Astrocyte of the hippocampus (primary cell): ENCODE measurements around the gene MRPS18B.
A peak's percentile ranks its signal among the peaks of the same experiment; 100 is the strongest.

Experiments used
- DNase-seq: peaks from one replicate; pipeline ENCODE4 v3.0.0; 2011; ENCODE audit warnings: low read depth, low spot score

The MRPS18B gene

GRCh38 chr6:30617565-30618269 lies at the start of gene MRPS18B:
MRPS18B (plus strand) TSS chr6:30617840; CDS start chr6:30617866, 26 bp downstream.
- DNase-seq, result peak; percentile 99

DNA sequence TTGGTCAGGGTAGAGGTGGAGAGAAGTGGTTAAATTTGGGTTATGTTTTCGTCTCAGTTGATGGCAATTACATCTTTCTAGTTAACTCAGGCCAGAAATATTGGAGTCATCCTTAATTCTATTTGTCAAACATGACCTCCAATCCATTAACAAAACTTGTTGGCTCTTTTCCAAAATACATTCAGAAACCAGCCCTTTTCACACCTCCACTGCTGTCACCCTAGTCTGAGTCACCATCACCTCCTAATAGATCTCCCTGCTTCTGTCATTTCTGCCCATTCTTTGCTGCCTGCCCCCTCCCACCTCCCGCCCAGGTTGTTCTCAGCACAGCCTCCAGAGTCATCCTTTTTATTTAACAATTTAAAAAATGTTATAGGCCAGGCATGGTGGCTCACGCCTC lies 49.4 kb upstream of the MRPS18B start:
- no peak for DNase-seq

DNA sequence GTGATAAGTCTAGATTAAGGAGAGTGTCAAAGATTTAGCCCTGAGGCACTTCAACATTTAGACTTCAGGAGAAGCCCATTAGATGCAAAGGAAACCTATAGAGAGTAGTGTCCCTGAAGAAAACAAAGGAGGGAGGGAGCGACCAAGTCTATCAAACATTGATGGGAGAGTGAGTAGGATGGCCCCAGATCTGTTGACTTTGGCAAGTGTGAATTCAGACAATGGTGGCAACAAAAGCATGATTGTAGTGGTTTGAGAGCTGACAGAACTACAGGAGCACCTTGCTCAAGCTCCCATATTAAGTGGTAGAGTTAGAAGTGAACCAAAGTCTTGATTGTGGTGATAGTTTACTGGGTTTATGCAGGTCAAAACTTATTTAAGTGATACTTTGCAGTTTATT lies 47.4 kb upstream of the MRPS18B start:
- no peak for DNase-seq

DNA sequence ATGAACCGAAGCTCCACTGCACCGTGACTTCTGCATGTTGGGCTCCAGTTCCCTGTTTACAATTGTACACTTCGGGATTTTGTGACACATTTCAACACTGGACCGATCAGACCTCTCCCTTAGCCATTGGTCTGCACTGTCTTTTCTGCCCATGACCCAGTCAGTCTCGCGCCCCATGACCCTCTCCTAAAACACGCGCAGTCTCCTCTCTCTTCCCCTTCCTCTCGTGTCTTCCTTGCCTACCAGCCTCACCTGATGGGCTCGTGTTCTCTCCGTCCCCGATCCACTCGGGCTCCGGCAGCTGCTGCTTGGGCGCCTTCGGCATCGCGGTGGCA lies 46.9 kb upstream of the MRPS18B start:
- no peak for DNase-seq

GRCh38 chr6:30571075-30571761 lies 46.4 kb upstream of the MRPS18B start, which contains the start of gene ABCF1:
ABCF1 (plus strand) TSS chr6:30571442; CDS start chr6:30571488, 46 bp downstream.
- DNase-seq, result peak; percentile 99

GRCh38 chr6:30571762-30572082 lies 45.9 kb upstream of the MRPS18B start:
- DNase-seq, result no peak

DNA sequence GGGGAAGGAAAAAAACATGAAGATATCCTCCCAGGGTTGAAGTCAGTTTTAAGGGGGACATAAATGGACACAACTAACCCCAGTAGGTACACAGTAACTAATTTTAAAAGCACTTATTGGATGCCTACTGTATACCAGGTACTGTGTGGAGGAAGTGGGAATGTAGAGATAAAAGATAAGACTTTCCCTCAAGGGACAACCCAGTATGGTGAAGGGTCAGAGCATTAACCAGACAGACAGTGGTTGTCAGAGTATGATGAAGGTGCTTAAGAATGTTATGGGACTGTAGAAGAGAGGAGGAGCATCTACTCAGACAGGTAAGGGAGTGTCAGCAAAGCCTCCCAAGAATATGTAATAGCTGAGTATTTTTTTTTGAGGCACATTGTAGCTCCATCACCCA lies 45.5 kb upstream of the MRPS18B start:
- no peak for DNase-seq

DNA sequence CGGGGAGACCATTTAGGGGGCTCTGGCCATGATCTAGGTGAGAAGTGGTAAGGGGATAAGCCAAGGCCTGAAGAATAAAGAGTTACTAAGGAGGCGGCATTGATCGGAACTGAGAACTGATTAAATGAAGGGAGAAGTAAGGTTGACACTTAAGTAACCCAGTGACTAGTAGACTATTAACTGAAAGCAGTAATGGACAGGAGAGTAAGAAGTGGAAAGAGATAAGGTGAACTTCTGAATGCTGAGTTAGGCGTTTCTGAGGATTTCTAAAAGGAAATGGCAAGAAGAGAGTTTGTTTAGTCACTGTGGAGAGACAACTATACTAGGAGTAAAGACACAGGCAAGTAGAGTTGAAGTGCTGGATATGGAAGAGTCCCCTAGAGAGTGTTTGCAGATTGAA lies 44.5 kb upstream of the MRPS18B start:
- no peak for DNase-seq

DNA sequence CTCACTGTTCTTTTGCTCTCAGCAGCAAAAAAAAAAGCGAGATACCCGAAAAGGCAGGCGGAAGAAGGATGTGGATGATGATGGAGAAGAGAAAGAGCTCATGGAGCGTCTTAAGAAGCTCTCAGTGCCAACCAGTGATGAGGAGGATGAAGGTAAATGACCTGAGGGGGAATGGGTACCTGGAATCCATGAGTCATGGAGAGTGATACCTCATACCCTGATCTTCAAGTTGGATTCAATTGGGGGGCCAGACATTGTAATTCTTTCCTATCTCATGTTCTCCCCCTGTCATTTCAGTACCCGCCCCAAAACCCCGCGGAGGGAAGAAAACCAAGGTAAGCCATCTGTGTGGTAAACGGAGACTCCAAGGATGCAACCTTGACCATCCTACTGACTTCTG lies 39.6 kb upstream of the MRPS18B start:
- no peak for DNase-seq

GRCh38 chr6:30583921-30584320 lies 33.7 kb upstream of the MRPS18B start:
- DNase-seq, result no peak

- no peak for DNase-seq
Observed at GRCh38 chr6:30589754-30590358, 27.8 kb upstream of the MRPS18B start.

GRCh38 chr6:30590509-30590908 lies 27.1 kb upstream of the MRPS18B start:
- DNase-seq, result no peak

DNA sequence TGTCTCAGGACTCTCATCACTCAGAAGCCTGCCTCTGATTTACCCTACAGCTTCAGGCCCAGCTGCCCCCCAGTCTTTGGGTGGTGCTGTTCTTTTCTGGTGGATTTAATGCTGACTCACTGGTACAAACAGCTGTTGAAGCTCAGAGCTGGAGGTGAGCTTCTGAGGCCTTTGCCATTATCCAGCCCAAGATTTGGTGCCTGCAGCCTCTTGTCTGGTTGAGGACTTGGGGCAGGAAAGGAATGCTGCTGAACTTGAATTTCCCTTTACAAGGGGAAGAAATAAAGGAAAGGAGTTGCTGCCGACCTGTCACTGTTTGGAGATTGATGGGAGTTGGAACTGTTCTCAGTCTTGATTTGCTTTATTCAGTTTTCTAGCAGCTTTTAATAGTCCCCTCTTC lies 26.6 kb upstream of the MRPS18B start:
- DNase-seq, result peak; percentile 31

- DNase-seq, result no peak
Observed at GRCh38 chr6:30592287-30592686, 25.4 kb upstream of the MRPS18B start.

GRCh38 chr6:30597315-30598144 lies 20.1 kb upstream of the MRPS18B start:
- DNase-seq, result peak; percentile 87

DNA sequence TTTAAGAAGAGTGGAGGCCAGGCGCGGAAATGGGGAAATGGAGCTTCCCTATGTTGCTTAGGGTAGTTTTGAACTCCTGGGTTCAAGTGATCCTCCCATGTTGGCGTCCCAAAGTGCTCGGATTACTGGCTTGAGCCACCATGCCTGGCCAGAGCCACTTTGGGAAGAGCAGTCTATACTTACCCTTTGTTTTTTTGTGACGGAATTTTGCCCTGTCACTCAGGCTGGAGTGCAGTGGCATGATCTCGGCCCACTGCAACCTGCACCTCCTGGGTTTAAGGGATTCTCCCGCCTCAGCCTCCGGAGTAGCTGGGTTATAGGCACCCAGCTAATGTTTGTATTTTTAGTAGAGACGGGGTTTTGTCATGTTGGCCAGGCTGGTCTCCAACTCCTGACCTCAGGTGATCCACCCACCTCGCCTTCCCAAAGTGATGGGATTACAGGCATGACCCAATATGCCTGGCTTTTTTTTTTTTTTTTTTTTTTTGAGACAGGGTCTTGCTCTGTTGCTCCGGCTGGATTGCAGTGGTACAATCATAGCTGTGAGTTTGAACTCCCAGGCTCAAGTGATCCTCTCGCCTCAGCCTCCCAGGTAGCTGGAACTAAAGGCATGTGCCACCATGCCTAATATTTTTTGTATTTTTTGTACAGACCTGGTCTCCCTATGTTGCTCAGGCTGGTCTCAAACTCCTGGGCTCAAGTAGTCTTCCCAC lies 18.6 kb upstream of the MRPS18B start:
- DNase-seq, result no peak

DNA sequence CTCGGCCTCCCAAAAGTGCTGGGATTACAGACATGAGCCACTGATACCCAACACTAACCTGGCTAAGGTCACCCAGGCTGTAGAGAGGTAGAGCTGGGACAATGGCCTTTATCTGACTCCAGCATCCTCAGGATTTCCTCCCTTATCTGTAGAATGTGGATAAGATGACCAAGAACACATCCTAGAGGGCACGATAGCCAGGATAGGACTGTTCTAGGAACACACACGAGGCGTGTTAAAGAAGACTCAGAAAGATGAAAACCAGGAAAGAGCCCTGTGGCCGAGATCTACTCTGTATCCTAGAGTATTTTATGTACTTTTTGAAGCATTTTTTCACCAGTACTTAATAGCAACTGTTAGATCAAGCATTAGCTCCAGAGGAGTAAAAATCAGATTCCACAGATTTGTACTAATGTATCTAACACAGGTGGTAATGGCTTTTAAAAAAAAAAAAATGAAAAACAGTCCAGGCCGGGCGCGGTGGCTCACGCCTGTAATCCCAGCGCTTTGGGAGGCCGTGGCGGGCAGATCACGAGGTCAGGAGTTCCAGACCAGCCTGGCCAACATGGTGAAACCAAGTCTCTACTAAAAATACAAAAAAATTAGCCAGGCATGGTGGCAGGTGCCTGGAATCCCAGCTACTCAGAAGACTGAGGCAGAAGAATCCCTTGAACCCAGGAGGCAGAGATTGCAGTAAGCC lies 17.9 kb upstream of the MRPS18B start:
- DNase-seq, result no peak

DNA sequence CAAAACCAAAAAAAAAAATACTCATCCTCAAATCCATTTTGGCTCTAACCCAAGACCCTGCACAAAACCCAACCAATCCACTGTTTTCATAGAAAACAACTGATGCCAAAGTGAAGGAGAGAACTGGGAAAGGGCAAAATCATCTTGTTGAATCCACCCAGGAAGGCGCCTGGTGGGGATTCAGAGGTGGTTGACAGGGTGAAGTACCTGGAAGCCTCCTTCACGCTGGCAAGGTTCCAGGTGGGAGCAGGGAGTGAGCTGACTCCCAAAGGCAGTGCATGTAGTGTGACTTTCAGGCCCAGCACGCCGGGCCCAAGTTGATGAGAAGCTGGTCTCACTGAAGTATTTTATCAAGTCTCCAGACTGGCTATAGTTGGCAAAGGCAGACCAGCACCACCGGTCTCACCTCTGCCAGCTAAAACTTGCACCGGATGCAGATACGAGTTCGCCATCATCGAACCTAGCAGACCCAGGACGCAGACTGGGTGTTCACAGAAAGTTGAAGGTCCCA lies 17.1 kb upstream of the MRPS18B start:
- no peak for DNase-seq

DNA sequence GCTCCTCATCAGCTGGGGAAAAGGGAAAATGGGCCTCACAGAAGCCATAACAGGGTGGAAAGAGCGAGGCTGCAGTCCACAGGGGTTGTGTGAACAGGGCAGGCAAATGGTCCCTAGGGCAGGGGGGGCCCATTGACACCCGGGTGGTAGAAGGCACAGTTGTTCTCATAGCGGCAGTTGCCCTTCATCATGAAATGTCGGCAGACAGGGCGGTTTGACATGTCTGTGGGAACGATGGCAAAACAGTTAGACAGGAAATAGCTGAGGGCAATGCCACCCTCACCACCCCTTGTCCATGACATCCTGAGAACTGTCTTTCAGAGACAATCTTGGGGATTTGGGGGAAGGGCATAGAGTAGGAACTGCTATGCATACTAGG lies 16.2 kb upstream of the MRPS18B start:
- DNase-seq, result no peak

DNA sequence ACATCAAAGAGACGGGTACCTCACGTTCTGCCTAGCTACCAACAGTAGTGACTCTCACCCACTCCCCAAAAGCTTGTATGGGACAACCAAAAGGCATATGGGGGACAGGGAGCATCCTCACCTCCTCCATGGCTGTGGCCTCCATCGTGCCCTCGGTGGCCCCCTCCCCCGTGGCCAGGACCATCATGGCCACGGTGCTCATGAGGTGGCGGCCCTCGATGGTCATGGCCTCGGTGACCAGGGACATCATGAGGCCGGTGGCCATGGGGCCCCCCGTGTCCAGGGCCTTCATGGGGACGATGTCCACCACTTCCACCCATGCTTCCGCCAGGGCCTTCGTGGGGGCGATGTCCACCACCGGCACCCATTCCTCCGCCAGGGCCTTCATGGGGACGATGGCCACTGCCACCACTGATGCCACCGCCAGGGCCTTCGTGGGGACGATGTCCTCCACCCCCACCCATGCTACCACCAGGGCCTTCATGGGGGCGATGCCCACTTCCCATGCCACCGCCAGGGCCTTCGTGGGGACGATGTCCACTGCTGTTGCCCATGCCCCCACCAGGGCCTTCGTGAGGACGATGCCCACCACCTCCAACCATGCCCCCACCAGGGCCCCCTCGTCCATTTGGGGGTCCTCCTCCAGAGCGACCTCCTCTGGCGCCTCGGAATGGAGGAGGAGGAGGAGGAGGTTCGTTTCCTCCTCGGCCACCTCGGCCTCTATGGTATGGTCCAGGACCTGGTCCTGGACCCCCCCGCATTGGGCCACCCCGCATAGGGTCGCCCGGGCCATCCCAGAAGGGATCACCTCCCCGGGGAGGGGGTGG lies 15.6 kb upstream of the MRPS18B start:
- DNase-seq, result no peak
